Measurements from ENCODE around the gene SHC1.

The SHC1 gene

GRCh38 chr1:154945160-154945961 lies 25.2 kb downstream of the SHC1 start:
- no peak for TF ChIP-seq EZH2 (IDR thresholded peaks at IDR 0.05; ENCODE audit: borderline replicate concordance, low read depth, low read length, severe bottlenecking)
- no peak for TF ChIP-seq CTCF (IDR thresholded peaks at IDR 0.05; ENCODE audit: borderline replicate concordance, extremely low read depth, low read length, poor library complexity, severe bottlenecking)
- no peak overlapping the region for H3K4me3 ChIP-seq (ENCODE audit: low read depth in 1 of 2, low read length in 2 of 2)
- H3K9me3 ChIP-seq (ENCODE audit: insufficient read depth, low read length, severe bottlenecking) = no peaks in the 10 kb centered on the region
- H4K20me1 ChIP-seq (ENCODE audit: insufficient read depth, low read length) = no peaks in the 10 kb centered on the region; the same call in 1 of the 2 replicates
- no peaks in the 10 kb centered on the region for H3K79me2 ChIP-seq (ENCODE audit: insufficient read depth, low read length)
- H2AFZ ChIP-seq (ENCODE audit: low read depth, low read length) = no peak overlapping the region
- no peak overlapping the region for H3K27ac ChIP-seq (ENCODE audit: low read length)
- H3K4me1 ChIP-seq (ENCODE audit: insufficient read depth, low read length) = peaks cover 25% of the 10 kb centered on the region
- ATAC-seq (ENCODE audit: insufficient read depth, low read depth) (no peak), DNase-seq (no peak)
- peaks cover 30% of the 10 kb centered on the region for H3K36me3 ChIP-seq (ENCODE audit: insufficient read depth, low read length)
- no peak overlapping the region for H3K9ac ChIP-seq (ENCODE audit: low read depth, low read length)
- H3K4me2 ChIP-seq (ENCODE audit: insufficient read depth, low read length) = no peak overlapping the region
- no peaks in the 10 kb centered on the region for H3K27me3 ChIP-seq (ENCODE audit: insufficient read depth, low read length, poor library complexity)

GRCh38 chr1:154944401-154945159 lies 26.0 kb downstream of the SHC1 start:
- 0 out of 2 replicates have a peak overlapping the region, but pooled peaks have one; percentile 24 for H3K27ac ChIP-seq (ENCODE audit: low read length)
- H2AFZ ChIP-seq (ENCODE audit: low read depth, low read length) = no peak overlapping the region
- H3K4me1 ChIP-seq (ENCODE audit: insufficient read depth, low read length) = peaks cover 29% of the 10 kb centered on the region
- TF ChIP-seq EZH2 (IDR thresholded peaks at IDR 0.05; ENCODE audit: borderline replicate concordance, low read depth, low read length, severe bottlenecking) = no peak
- no peak for TF ChIP-seq CTCF (IDR thresholded peaks at IDR 0.05; ENCODE audit: borderline replicate concordance, extremely low read depth, low read length, poor library complexity, severe bottlenecking)
- H3K36me3 ChIP-seq (ENCODE audit: insufficient read depth, low read length) = peaks cover 28% of the 10 kb centered on the region
- ATAC-seq (ENCODE audit: insufficient read depth, low read depth) (no peak), DNase-seq (no peak)
- H3K27me3 ChIP-seq (ENCODE audit: insufficient read depth, low read length, poor library complexity) = no peaks in the 10 kb centered on the region
- H3K79me2 ChIP-seq (ENCODE audit: insufficient read depth, low read length) = no peaks in the 10 kb centered on the region
- no peak overlapping the region for H3K4me2 ChIP-seq (ENCODE audit: insufficient read depth, low read length)
- no peak overlapping the region for H3K9ac ChIP-seq (ENCODE audit: low read depth, low read length)
- no peaks in the 10 kb centered on the region for H3K9me3 ChIP-seq (ENCODE audit: insufficient read depth, low read length, severe bottlenecking)
- H4K20me1 ChIP-seq (ENCODE audit: insufficient read depth, low read length) = no peaks in the 10 kb centered on the region; the same call in 1 of the 2 replicates
- H3K4me3 ChIP-seq (ENCODE audit: low read depth in 1 of 2, low read length in 2 of 2) = no peak overlapping the region

- Histone ChIP-seq H3K9me3 (ENCODE audit: insufficient read depth, low read length, severe bottlenecking) (no peaks in the 10 kb centered on the region), H2AFZ (ENCODE audit: low read depth, low read length) (no peak overlapping the region), H4K20me1 (ENCODE audit: insufficient read depth, low read length) (no peaks in the 10 kb centered on the region; the same call in 1 of the 2 replicates), H3K36me3 (ENCODE audit: insufficient read depth, low read length) (peaks cover 28% of the 10 kb centered on the region), H3K27me3 (ENCODE audit: insufficient read depth, low read length, poor library complexity) (no peaks in the 10 kb centered on the region), H3K4me3 (ENCODE audit: low read depth in 1 of 2, low read length in 2 of 2) (no peak overlapping the region), H3K27ac (ENCODE audit: low read length) (peak overlapping the region; percentile 24; the same call in 1 of the 2 replicates), H3K79me2 (ENCODE audit: insufficient read depth, low read length) (no peaks in the 10 kb centered on the region), H3K9ac (ENCODE audit: low read depth, low read length) (no peak overlapping the region), H3K4me2 (ENCODE audit: insufficient read depth, low read length) (no peak overlapping the region), H3K4me1 (ENCODE audit: insufficient read depth, low read length) (peaks cover 32% of the 10 kb centered on the region)
- DNase-seq = peak; percentile 56
- TF ChIP-seq EZH2 (IDR thresholded peaks at IDR 0.05; ENCODE audit: borderline replicate concordance, low read depth, low read length, severe bottlenecking) = no peak
- TF ChIP-seq CTCF (IDR thresholded peaks at IDR 0.05; ENCODE audit: borderline replicate concordance, extremely low read depth, low read length, poor library complexity, severe bottlenecking) = peak; percentile 88
- peak; percentile 65 for ATAC-seq (ENCODE audit: insufficient read depth, low read depth)
These were observed 26.7 kb downstream of the SHC1 start for GRCh38 chr1:154943649-154944400.

Data from DND-41 (cell line).